OCI-LY7 (cell line): ENCODE measurements around the gene CASP5. TPM values are rescaled to one million over a fixed set of nuclear protein-coding genes. Genes with fewer than 3 reads are reported as not detected.
"Not testable (repeated sequence)": the region's sequence is repeated elsewhere in the genome, so short reads cannot be mapped to it uniquely, and the experiment has no call there.

ENCODE experiments used
- BruUV-seq: library from RNA; stranded (reverse); fragments of 400-500 nt; replicated peaks from 2 replicates; lab custom pipeline; 2021; lab: Mats Ljungman, UMichigan
- CTCF ChIA-PET: fragments of 300-600 bp; sonication (Branson Sonifier 250); formaldehyde crosslinking; loops from one replicate; lab custom pipeline; 2022; ENCODE audit warnings: antibody characterized with exemption; ENCODE audit not compliant: unreplicated experiment; lab: Charles Lee
- POLR2A ChIA-PET: fragments of 300-600 bp; sonication (Branson Sonifier 250); formaldehyde crosslinking; loops from one replicate; lab custom pipeline; 2022; ENCODE audit warnings: antibody characterized with exemption; lab: Charles Lee
- DNase-seq: peaks from one replicate; pipeline ENCODE4 v3.0.0-alpha.2; 2015; ENCODE audit warnings: low spot score
- H2AFZ ChIP-seq: fragments of 200-600 bp; sonication (generic), shearing (Covaris generic); 2 replicates; pipeline ENCODE4 v1.6.1; 2014; ENCODE audit warnings: mild to moderate bottlenecking, antibody characterized with exemption, low read length, moderate library complexity
- H3K27ac ChIP-seq: fragments of 200-600 bp; sonication (generic); 2 replicates; pipeline ENCODE4 v1.5.1; 2014; ENCODE audit warnings: mixed run types, low read depth, mild to moderate bottlenecking, moderate library complexity, low read length, inconsistent platforms; ENCODE audit not compliant: poor library complexity, severe bottlenecking
- H3K36me3 ChIP-seq: fragments of 200-600 bp; sonication (generic); 2 replicates; pipeline ENCODE4 v1.6.1; 2014; ENCODE audit warnings: mild to moderate bottlenecking, antibody characterized with exemption, low read length, moderate library complexity, mixed read lengths; ENCODE audit not compliant: insufficient read depth
- H3K4me1 ChIP-seq: fragments of 200-600 bp; sonication (generic); 2 replicates; pipeline ENCODE4 v1.5.1; 2014; ENCODE audit warnings: mild to moderate bottlenecking, low read length; ENCODE audit not compliant: insufficient read depth, poor library complexity, severe bottlenecking
- H3K4me2 ChIP-seq: fragments of 200-600 bp; sonication (generic); 2 replicates; pipeline ENCODE4 v1.6.1; 2014; ENCODE audit warnings: mild to moderate bottlenecking, low read length
- H3K4me3 ChIP-seq: fragments of 200-600 bp; sonication (generic); 2 replicates; pipeline ENCODE4 v1.5.1; 2014; ENCODE audit warnings: mild to moderate bottlenecking, low read depth, low read length; ENCODE audit not compliant: poor library complexity, severe bottlenecking
- H3K79me2 ChIP-seq: fragments of 200-600 bp; sonication (generic); 2 replicates; pipeline ENCODE4 v1.6.1; 2016; ENCODE audit warnings: low read depth, mild to moderate bottlenecking, low read length, moderate library complexity, mixed read lengths; ENCODE audit not compliant: insufficient read depth
- H3K9me2 ChIP-seq: fragments of 200-600 bp; sonication (generic); 2 replicates; pipeline ENCODE4 v1.6.1; 2016; ENCODE audit warnings: mild to moderate bottlenecking, low read length, mixed read lengths; ENCODE audit not compliant: insufficient read depth
- H3K9me3 ChIP-seq: fragments of 200-600 bp; sonication (generic); 2 replicates; pipeline ENCODE4 v1.6.1; 2014; ENCODE audit warnings: mild to moderate bottlenecking, mixed run types, low read length, mixed read lengths
- H4K20me1 ChIP-seq: fragments of 200-600 bp; sonication (generic); 2 replicates; pipeline ENCODE4 v1.6.1; 2014; ENCODE audit warnings: mild to moderate bottlenecking, antibody characterized with exemption, low read length, moderate library complexity, mixed read lengths; ENCODE audit not compliant: insufficient read depth
- CTCF ChIP-seq: fragments of 200-600 bp; sonication (generic); conservative IDR thresholded peaks from 2 replicates; pipeline ENCODE4 v1.5.1; 2014; ENCODE audit warnings: mild to moderate bottlenecking, antibody characterized with exemption, low read length, moderate library complexity, mixed read lengths
- EZH2phosphoT487 ChIP-seq: fragments of 200-600 bp; sonication (generic); IDR thresholded peaks from 2 replicates; pipeline ENCODE4 v1.6.1; 2018; ENCODE audit warnings: low read depth, borderline replicate concordance, mild to moderate bottlenecking, mixed run types, antibody characterized with exemption, low read length, moderate library complexity, mixed read lengths
- intact Hi-C: fragments of 100-400 bp; cut with micrococcal nuclease; formaldehyde crosslinking; loops from one replicate; pipeline ENCODE4 v1.10.0; 2022; ENCODE audit not compliant: unreplicated experiment
- total RNA-seq, 2 experiments: library from RNA; depleted of rRNA in 1 of 2; stranded (reverse); fragments of >200 nt in 1 of 2; shearing (Covaris generic) in 1 of 2; gene quantifications; 2 replicates each; pipeline ENCODE4 v1.2.3, GENCODE V29; 2014 to 2022

CASP5 gene
- total RNA-seq, 2 experiments from 2014 or later: not detected

GRCh38 chr11:105070306-105070705, 47.3 kb upstream of the CASP5 start:
- H3K4me2 ChIP-seq: no peak overlapping the region
- no TSS peak for BruUV-seq
- TF ChIP-seq CTCF (no peak), EZH2phosphoT487 (no peak)
- H3K79me2 ChIP-seq: no peaks in the 10 kb centered on the region
- no peaks in the 10 kb centered on the region for H3K36me3 ChIP-seq
- ChIA-PET CTCF (no interaction called here), POLR2A (no interaction called here)
- H3K4me1 ChIP-seq: no peaks in the 10 kb centered on the region
- H2AFZ ChIP-seq: no peak overlapping the region
- H3K4me3 ChIP-seq: no peak overlapping the region
- intact Hi-C loops: no loop called here
- H3K9me2 ChIP-seq: no peaks in the 10 kb centered on the region
- H3K27ac ChIP-seq: no peak overlapping the region
- no peak for DNase-seq
- H4K20me1 ChIP-seq: no peaks in the 10 kb centered on the region
- H3K9me3 ChIP-seq: no peaks in the 10 kb centered on the region

GRCh38 chr11:105069749-105070148, 46.8 kb upstream of the CASP5 start:
- H4K20me1 ChIP-seq, BruUV-seq, intact Hi-C loops, H2AFZ ChIP-seq, H3K4me1 ChIP-seq, H3K9me3 ChIP-seq, H3K36me3 ChIP-seq, DNase-seq, H3K4me3 ChIP-seq, CTCF ChIA-PET, H3K27ac ChIP-seq, H3K9me2 ChIP-seq, H3K79me2 ChIP-seq, H3K4me2 ChIP-seq, POLR2A ChIA-PET: not testable (repeated sequence)

GRCh38 chr11:105063245-105063941, 40.4 kb upstream of the CASP5 start:
- DNase-seq, H3K4me1 ChIP-seq, POLR2A ChIA-PET, H3K9me2 ChIP-seq, H4K20me1 ChIP-seq, H3K27ac ChIP-seq, H3K4me2 ChIP-seq, BruUV-seq, H3K9me3 ChIP-seq, CTCF ChIA-PET, intact Hi-C loops, H3K4me3 ChIP-seq, H2AFZ ChIP-seq, H3K79me2 ChIP-seq, H3K36me3 ChIP-seq: not testable (repeated sequence)

GRCh38 chr11:105057432-105057831, 34.5 kb upstream of the CASP5 start:
- intact Hi-C loops: no loop called here
- no peak overlapping the region for H3K4me2 ChIP-seq
- H3K36me3 ChIP-seq: no peaks in the 10 kb centered on the region
- no peaks in the 10 kb centered on the region for H4K20me1 ChIP-seq
- no peaks in the 10 kb centered on the region for H3K79me2 ChIP-seq
- H2AFZ ChIP-seq: no peak overlapping the region
- H3K9me3 ChIP-seq: no peaks in the 10 kb centered on the region
- H3K4me3 ChIP-seq: no peak overlapping the region
- no peak overlapping the region for H3K27ac ChIP-seq
- ChIA-PET POLR2A (no interaction called here), CTCF (no interaction called here)
- BruUV-seq: no TSS peak
- no peaks in the 10 kb centered on the region for H3K9me2 ChIP-seq
- TF ChIP-seq CTCF (no peak), EZH2phosphoT487 (no peak)
- H3K4me1 ChIP-seq: no peaks in the 10 kb centered on the region
- DNase-seq: no peak
